T-helper 2 cell treated with Interferon-gamma antibody and Interleukin-4, amounts not matched to agents 5 μg/mL and 100 μg/mL, for 36 hours (primary cell): Measurements from ENCODE around the gene CCDC9.
"Not testable (repeated sequence)": the region's sequence is repeated elsewhere in the genome, so short reads cannot be mapped to it uniquely, and the experiment has no call there.

Source experiments
- DNase-seq: peaks from one replicate; pipeline ENCODE4 v3.0.0; 2021; ENCODE audit warnings: low spot score
- H3K27ac Mint-ChIP-seq: one replicate; pipeline ENCODE4 v1.8.0; 2021; ENCODE audit warnings: mild to moderate bottlenecking, mixed read lengths
- H3K27me3 Mint-ChIP-seq: one replicate; pipeline ENCODE4 v1.8.0; 2021; ENCODE audit warnings: low read depth, mixed read lengths
- H3K36me3 Mint-ChIP-seq: one replicate; pipeline ENCODE4 v1.8.0; 2021; ENCODE audit warnings: low read depth, mixed read lengths
- H3K4me1 Mint-ChIP-seq: one replicate; pipeline ENCODE4 v1.8.0; 2021; ENCODE audit warnings: low read depth, mixed read lengths
- H3K4me3 Mint-ChIP-seq: one replicate; pipeline ENCODE4 v1.8.0; 2022; ENCODE audit warnings: mild to moderate bottlenecking, moderate library complexity, mixed read lengths
- H3K9me3 Mint-ChIP-seq: one replicate; pipeline ENCODE4 v1.8.0; 2021; ENCODE audit warnings: mixed read lengths

CCDC9 gene

GRCh38 chr19:47261946-47262793 is 5.8 kb downstream of the CCDC9 start:
- H3K4me3 Mint-ChIP-seq, H3K27me3 Mint-ChIP-seq, H3K9me3 Mint-ChIP-seq, DNase-seq, H3K27ac Mint-ChIP-seq: not testable (repeated sequence)
- Mint-ChIP-seq H3K36me3 (peaks cover 44% of the 10 kb centered on the region), H3K4me1 (peaks cover 25% of the 10 kb centered on the region)

DNA sequence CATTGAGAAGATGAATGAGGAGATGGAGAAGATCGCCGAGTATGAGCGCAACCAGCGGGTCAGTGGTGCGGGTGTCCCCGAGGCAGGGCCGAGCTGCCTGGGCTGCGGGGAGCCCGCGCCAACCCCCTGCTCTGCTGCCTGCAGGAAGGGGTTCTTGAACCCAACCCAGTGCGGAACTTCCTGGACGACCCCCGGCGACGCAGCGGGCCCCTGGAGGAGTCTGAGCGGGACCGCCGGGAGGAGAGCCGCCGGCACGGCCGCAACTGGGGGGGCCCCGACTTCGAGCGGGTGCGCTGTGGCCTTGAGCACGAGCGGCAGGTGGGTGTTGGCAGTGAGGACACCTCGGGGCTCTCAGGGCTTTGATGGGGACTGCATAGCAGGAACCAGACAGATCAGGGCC is 8.3 kb downstream of the CCDC9 start:
- H3K36me3 Mint-ChIP-seq = peaks cover 26% of the 10 kb centered on the region
- H3K27me3 Mint-ChIP-seq = no peaks in the 10 kb centered on the region
- peaks cover 4% of the 10 kb centered on the region for H3K4me1 Mint-ChIP-seq
- H3K27ac Mint-ChIP-seq = no peak overlapping the region
- H3K9me3 Mint-ChIP-seq = no peaks in the 10 kb centered on the region
- DNase-seq = no peak
- H3K4me3 Mint-ChIP-seq = no peak overlapping the region

DNA sequence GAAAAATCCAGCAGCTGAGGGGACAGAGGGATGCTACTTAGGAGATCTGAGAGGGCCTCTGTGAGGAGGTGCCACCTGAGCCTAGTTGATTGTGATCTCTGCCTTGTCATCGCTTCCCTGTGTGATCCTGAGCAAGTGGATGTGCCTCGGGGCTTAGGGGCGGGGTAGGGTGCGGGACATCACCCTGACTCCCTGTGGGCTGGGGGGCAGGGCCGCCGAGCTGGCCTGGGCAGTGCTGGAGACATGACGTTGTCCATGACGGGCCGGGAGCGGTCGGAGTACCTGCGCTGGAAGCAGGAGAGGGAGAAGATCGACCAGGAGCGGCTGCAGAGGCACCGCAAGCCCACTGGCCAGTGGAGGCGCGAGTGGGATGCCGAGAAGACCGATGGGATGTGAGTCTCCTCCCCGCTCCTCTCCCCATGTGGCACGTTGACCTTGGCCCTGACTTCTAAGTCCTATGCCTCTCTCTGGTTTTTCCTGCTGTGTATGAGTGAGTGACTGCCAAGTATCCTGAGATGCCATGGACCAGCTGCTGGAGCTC is 10.1 kb downstream of the CCDC9 start:
- Mint-ChIP-seq H3K27me3 (no peaks in the 10 kb centered on the region), H3K27ac (no peak overlapping the region), H3K36me3 (peaks cover 21% of the 10 kb centered on the region), H3K9me3 (no peaks in the 10 kb centered on the region), H3K4me3 (no peak overlapping the region), H3K4me1 (peaks cover 2% of the 10 kb centered on the region)
- no peak for DNase-seq

- Mint-ChIP-seq H3K27ac (no peak overlapping the region), H3K9me3 (no peaks in the 10 kb centered on the region)
Measured at GRCh38 chr19:47267350-47267759, 11.0 kb downstream of the CCDC9 start.

GRCh38 chr19:47268028-47268427 is 11.7 kb downstream of the CCDC9 start:
- DNase-seq = no peak
- H3K4me3 Mint-ChIP-seq = no peak overlapping the region
- H3K36me3 Mint-ChIP-seq = peaks cover 18% of the 10 kb centered on the region
- H3K27me3 Mint-ChIP-seq = no peaks in the 10 kb centered on the region
- H3K27ac Mint-ChIP-seq = no peak overlapping the region
- peaks cover 6% of the 10 kb centered on the region for H3K4me1 Mint-ChIP-seq
- no peaks in the 10 kb centered on the region for H3K9me3 Mint-ChIP-seq

More at GRCh38 chr19:47267350-47267759, 11.0 kb downstream of the CCDC9 start:
- Mint-ChIP-seq H3K4me3 (no peak overlapping the region), H3K36me3 (peaks cover 21% of the 10 kb centered on the region), H3K27me3 (no peaks in the 10 kb centered on the region), H3K4me1 (peaks cover 1% of the 10 kb centered on the region)
- no peak for DNase-seq

DNA sequence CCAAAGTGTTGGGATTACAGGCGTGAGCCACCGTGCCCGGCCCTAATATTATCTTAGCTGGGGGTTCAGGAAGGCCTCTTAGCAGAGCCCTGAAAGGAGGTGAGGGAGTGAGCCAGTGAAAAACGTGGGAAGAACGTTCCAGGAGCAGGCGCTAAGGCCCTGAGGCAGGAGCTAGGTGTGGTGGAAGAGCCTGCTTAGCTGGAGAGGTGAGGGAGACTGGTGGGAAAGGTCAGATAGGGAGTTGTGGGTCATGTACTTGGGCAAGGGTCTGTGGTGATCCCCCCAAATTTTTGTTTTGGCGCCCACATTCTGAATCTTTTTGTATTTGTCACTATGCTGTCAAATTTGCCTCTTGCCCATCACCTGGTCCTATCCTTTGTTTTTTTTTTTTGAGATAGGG is 13.3 kb downstream of the CCDC9 start:
- H3K9me3 Mint-ChIP-seq = no peaks in the 10 kb centered on the region
- peaks cover 9% of the 10 kb centered on the region for H3K4me1 Mint-ChIP-seq
- peak overlapping the region; percentile 36 for H3K27ac Mint-ChIP-seq
- no peak for DNase-seq
- no peaks in the 10 kb centered on the region for H3K27me3 Mint-ChIP-seq
- H3K4me3 Mint-ChIP-seq = no peak overlapping the region
- peaks cover 15% of the 10 kb centered on the region for H3K36me3 Mint-ChIP-seq

- peaks cover 13% of the 10 kb centered on the region for H3K36me3 Mint-ChIP-seq
- H3K27me3 Mint-ChIP-seq = no peaks in the 10 kb centered on the region
- no peaks in the 10 kb centered on the region for H3K9me3 Mint-ChIP-seq
- H3K4me3 Mint-ChIP-seq = no peak overlapping the region
- peak overlapping the region; percentile 7 for H3K27ac Mint-ChIP-seq
- peaks cover 11% of the 10 kb centered on the region for H3K4me1 Mint-ChIP-seq
- no peak for DNase-seq
Measured at GRCh38 chr19:47270408-47270807, 14.1 kb downstream of the CCDC9 start.

- Mint-ChIP-seq H3K27me3 (no peaks in the 10 kb centered on the region), H3K36me3 (peaks cover 21% of the 10 kb centered on the region), H3K9me3 (no peaks in the 10 kb centered on the region), H3K4me1 (peaks cover 16% of the 10 kb centered on the region), H3K4me3 (peak overlapping the region; percentile 96), H3K27ac (no peak overlapping the region)
- no peak for DNase-seq
Measured at GRCh38 chr19:47271949-47272348, 15.6 kb downstream of the CCDC9 start.

GRCh38 chr19:47272448-47273312 is 16.4 kb downstream of the CCDC9 start:
- no peaks in the 10 kb centered on the region for H3K9me3 Mint-ChIP-seq
- H3K27ac Mint-ChIP-seq = peak overlapping the region; percentile 85
- peak overlapping the region; percentile 96 for H3K4me3 Mint-ChIP-seq
- peaks cover 21% of the 10 kb centered on the region for H3K36me3 Mint-ChIP-seq
- H3K4me1 Mint-ChIP-seq = peaks cover 16% of the 10 kb centered on the region
- H3K27me3 Mint-ChIP-seq = no peaks in the 10 kb centered on the region
- DNase-seq = no peak

- peaks cover 24% of the 10 kb centered on the region for H3K36me3 Mint-ChIP-seq
- peaks cover 18% of the 10 kb centered on the region for H3K4me1 Mint-ChIP-seq
- H3K27me3 Mint-ChIP-seq = no peaks in the 10 kb centered on the region
- peak; percentile 88 for DNase-seq
- H3K4me3 Mint-ChIP-seq = peak overlapping the region; percentile 96
- H3K9me3 Mint-ChIP-seq = no peaks in the 10 kb centered on the region
- peak overlapping the region; percentile 98 for H3K27ac Mint-ChIP-seq
Measured at GRCh38 chr19:47273313-47274070, 17.2 kb downstream of the CCDC9 start.

DNA sequence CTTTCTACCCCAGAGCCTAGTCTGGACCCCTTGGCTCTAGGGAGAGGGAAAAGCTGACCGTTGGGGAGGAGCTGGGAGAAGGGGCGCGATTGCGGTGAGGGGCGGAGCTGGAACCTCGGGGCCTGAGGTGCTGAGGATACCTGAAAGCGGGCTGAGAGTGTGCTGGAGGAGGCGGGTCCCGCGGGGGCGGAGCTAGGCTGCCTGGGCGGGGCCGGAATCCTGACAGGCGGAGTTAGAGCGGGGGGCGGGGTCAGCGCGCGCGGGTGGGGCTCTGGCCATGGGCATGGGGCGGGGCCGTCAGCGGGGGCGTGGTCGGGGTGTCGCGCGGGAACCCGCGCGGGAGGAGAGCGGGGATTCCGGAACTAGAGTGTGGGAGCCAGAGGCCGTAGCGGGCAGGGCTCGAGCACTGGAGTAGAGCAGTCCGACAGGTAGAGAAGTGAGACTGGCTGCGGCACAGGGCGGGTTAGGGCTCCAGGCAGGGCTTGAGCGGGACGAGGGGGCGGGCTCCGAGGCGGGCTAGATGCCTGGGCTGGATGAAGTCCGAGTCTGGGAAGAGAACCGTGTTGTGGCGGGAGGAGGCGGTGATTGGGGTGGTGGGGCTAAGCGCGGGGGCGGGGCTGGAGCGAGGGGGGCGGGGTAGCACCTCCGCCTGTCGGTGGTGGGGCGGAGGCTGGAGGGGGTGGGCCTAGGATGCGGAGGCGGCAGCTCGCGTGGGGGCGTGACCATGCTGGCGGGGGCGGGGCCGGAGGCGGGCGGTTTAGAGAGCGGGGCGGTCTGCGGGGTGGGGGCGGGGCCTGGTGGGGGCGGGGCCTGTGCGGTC is 18.0 kb downstream of the CCDC9 start, which contains the start of gene INAFM1:
Gene INAFM1, plus strand, starts transcription at position 815 of the 820 bp plus-strand sequence. CDS start 35 bp downstream, outside the sequence.
- Mint-ChIP-seq H3K27ac (peak within 1 kb of the TSS; percentile 98), H3K36me3 (peaks cover 24% of the 10 kb centered on the region), H3K4me3 (peak within 1 kb of the TSS; percentile 96), H3K4me1 (peaks cover 18% of the 10 kb centered on the region), H3K9me3 (no peaks in the 10 kb centered on the region), H3K27me3 (no peaks in the 10 kb centered on the region)
- peak; percentile 95 for DNase-seq

DNA sequence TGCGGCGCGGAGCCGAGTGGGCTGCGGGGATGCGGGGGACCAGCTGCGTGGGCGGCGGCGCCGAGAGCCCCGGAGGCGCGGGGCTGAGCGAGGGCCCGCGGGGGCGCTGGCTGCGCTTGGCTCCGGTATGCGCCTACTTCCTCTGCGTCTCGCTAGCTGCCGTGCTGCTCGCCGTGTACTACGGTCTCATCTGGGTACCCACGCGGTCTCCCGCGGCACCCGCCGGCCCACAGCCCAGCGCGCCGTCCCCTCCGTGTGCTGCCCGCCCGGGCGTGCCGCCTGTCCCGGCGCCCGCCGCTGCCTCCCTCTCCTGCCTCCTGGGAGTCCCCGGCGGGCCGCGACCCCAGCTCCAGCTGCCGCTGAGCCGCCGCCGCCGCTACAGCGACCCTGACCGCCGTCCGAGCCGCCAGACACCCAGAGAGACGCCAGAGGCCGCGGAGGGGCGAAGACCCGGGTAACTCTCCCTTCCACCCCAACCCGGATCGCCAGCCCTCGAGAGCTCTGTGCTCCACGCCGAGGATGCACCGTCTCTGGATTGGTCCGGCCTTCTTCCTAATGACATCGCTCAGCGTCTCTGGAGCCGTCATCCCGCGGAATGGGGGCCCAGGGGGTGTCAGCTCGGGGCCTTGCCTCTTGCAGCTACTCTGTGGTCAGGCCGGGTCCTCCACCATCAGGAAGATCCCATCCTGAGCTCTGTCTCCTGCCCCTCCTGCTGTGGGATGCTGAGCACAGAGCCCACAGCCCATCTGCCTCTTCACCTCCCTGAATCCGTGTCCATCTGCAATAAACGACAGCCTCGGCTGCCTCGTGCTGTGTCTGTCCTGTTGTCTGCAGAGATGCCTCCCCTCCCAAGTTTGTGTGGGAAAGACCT is 18.8 kb downstream of the CCDC9 start:
- peaks cover 20% of the 10 kb centered on the region for H3K36me3 Mint-ChIP-seq
- no peak for DNase-seq
- peak overlapping the region; percentile 60 for H3K27ac Mint-ChIP-seq
- no peaks in the 10 kb centered on the region for H3K9me3 Mint-ChIP-seq
- no peaks in the 10 kb centered on the region for H3K27me3 Mint-ChIP-seq
- H3K4me1 Mint-ChIP-seq = peaks cover 18% of the 10 kb centered on the region
- peak overlapping the region; percentile 72 for H3K4me3 Mint-ChIP-seq
